Measurements from ENCODE around the gene RFC1. TPM values are rescaled to one million over a fixed set of nuclear protein-coding genes. Genes with fewer than 3 reads are reported as not detected.

RFC1 gene
- total and polyA plus RNA-seq, 9 of the 15 experiments (the other 6 are each of a cell fraction or from before 2014, with no cell fraction given), result 16.8 to 85.6 (median 45.2) TPM

GRCh38 chr4:39308611-39309010 is 57.6 kb downstream of the RFC1 start:
- no peaks in the 10 kb centered on the region for H3K9me3 ChIP-seq (replicated peaks; ENCODE audit: control insufficient read depth, insufficient read depth, low read depth, low read length)
- TF ChIP-seq HES1 (IDR thresholded peaks at IDR 0.05; ENCODE audit: low read depth), result no peak
- H3K4me1 ChIP-seq (replicated peaks in 1 of 2; ENCODE audit: control insufficient read depth in 2 of 2, insufficient read depth in 2 of 2, low read length in 2 of 2), result peaks cover 3 to 19% of the 10 kb centered on the region in 2 experiments; a peak in 4 of 5 replicates
- ChIA-PET POLR2A (interaction anchor here (0.6 to 0.7 kb wide), 2 partner anchors 18 to 87 kb away, joined by 3 to 4 read pairs; no protein-coding TSS in a partner anchor), CTCF (ENCODE audit: low intra/inter-chr PET ratio) (no interaction called here)
- H3K4me2 ChIP-seq (ENCODE audit: insufficient read depth, low read length), result no peak overlapping the region
- no TSS peak for BruUV-seq (replicated peaks)
- in situ Hi-C loops (cut with MboI), result no loop called here
- no peak overlapping the region for H3K27ac ChIP-seq (ENCODE audit: extremely low read depth, low read depth, low read length)
- WGBS (ENCODE audit: insufficient coverage, low coverage, missing lambda C conversion rate), result 91% methylated on average over 6 of the region's 6 CpGs
- FAIRE-seq (no peak), DNase-seq (ENCODE audit: extremely low read depth in 1 of 4, low spot score in 3 of 4) (no peak), ATAC-seq (no peak)
- no peak overlapping the region for H2AFZ ChIP-seq (ENCODE audit: low read depth, low read length)
- no peaks in the 10 kb centered on the region; the same call in 2 of the 3 replicates for H3K79me2 ChIP-seq (ENCODE audit: control insufficient read depth, insufficient read depth, low read length)
- no peak overlapping the region for H3K4me3 ChIP-seq
- H3K9ac ChIP-seq (ENCODE audit: insufficient read depth in 1 of 2, low read depth in 2 of 2, low read length in 2 of 2), result no peak overlapping the region
- no peaks in the 10 kb centered on the region for H3K27me3 ChIP-seq (ENCODE audit: control insufficient read depth in 2 of 2, insufficient read depth in 2 of 2, low read length in 2 of 2)
- intact Hi-C loops (cut with micrococcal nuclease), result no loop called here
- H4K20me1 ChIP-seq (replicated peaks; ENCODE audit: control insufficient read depth, insufficient read depth, low read length), result no peaks in the 10 kb centered on the region
- H3K36me3 ChIP-seq (ENCODE audit: control insufficient read depth, insufficient read depth, low read length), result peaks cover 82% of the 10 kb centered on the region
- no peaks in the 10 kb centered on the region for H3K9me1 ChIP-seq (ENCODE audit: control insufficient read depth, insufficient read depth, low read length)

DNA sequence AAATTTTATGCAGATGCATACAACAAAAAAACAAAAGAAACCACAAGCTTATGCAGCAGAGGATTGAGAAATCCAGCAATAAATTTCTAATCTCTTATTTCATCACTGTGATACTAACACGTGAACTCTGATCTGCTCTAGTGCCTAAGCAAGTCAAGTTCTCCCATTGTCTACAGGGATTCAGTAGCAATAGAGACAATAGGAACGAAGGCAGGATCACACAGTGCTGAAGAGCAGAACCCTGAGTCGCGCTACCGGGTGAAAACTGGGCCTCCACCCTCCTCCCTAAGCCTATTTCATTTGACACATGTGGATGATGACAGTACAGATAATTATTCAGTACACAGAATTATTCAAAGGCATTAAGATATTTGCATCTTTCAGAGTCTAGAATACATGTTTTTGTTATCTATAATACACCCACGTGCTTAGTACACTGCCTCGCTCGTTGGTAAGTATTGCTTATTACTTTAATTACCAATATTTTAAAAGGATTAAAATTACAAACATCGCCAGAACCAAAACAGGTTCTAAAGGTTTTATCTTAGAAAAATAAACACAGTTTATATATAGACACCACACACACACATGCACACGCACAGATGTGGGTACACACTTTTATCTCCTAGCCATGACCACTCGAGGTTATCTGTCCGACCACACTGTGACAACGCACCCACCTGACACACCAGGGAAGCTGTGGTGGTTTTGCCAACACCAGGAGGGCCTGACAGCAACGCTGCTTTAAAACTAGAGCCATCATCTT is 60.1 kb downstream of the RFC1 start:
- POLR2A ChIA-PET, result no interaction called here
- FAIRE-seq, result peak; percentile 72
- ATAC-seq, result peak; percentile 86
- Histone ChIP-seq H3K4me1 (replicated peaks in 1 of 2; ENCODE audit: control insufficient read depth in 2 of 2, insufficient read depth in 2 of 2, low read length in 2 of 2) (peaks cover 3 to 19% of the 10 kb centered on the region in 2 experiments; a peak in 4 of 5 replicates), H3K79me2 (ENCODE audit: control insufficient read depth, insufficient read depth, low read length) (no peaks in the 10 kb centered on the region; the same call in 2 of the 3 replicates), H4K20me1 (replicated peaks; ENCODE audit: control insufficient read depth, insufficient read depth, low read length) (no peaks in the 10 kb centered on the region), H3K27me3 (ENCODE audit: control insufficient read depth in 2 of 2, insufficient read depth in 2 of 2, low read length in 2 of 2) (no peaks in the 10 kb centered on the region), H3K9me1 (ENCODE audit: control insufficient read depth, insufficient read depth, low read length) (no peaks in the 10 kb centered on the region), H3K4me2 (ENCODE audit: insufficient read depth, low read length) (peak overlapping the region; percentile 42), H3K36me3 (ENCODE audit: control insufficient read depth, insufficient read depth, low read length) (peaks cover 80% of the 10 kb centered on the region), H3K9ac (ENCODE audit: insufficient read depth in 1 of 2, low read depth in 2 of 2, low read length in 2 of 2) (peak overlapping the region; percentile 9 to 53; a peak in 3 of 4 replicates), H2AFZ (ENCODE audit: low read depth, low read length) (no peak overlapping the region; the same call in 1 of the 2 replicates), H3K4me3 (no peak overlapping the region), H3K27ac (ENCODE audit: extremely low read depth, low read depth, low read length) (peak overlapping the region; percentile 29), H3K9me3 (replicated peaks; ENCODE audit: control insufficient read depth, insufficient read depth, low read depth, low read length) (no peaks in the 10 kb centered on the region)
- intact Hi-C loops (cut with micrococcal nuclease), result no loop called here
- in situ Hi-C loops (cut with MboI), result no loop called here
- peak; percentile 19 to 72 (median 36) for DNase-seq (ENCODE audit: extremely low read depth in 1 of 4, low spot score in 3 of 4)
- WGBS (ENCODE audit: insufficient coverage, low coverage, missing lambda C conversion rate), result 19% methylated on average over 14 of the region's 14 CpGs
- CTCF ChIA-PET (ENCODE audit: low intra/inter-chr PET ratio), result no interaction called here
- no TSS peak for BruUV-seq (replicated peaks)
- 0 out of 2 replicates have a peak, but pooled peaks have one; percentile 45 for TF ChIP-seq STAT5A (IDR thresholded peaks at IDR 0.05; ENCODE audit: borderline replicate concordance, low read length)
- TF ChIP-seq SAFB2 (IDR thresholded peaks at IDR 0.05; ENCODE audit: borderline replicate concordance, low read depth, low read length, severe bottlenecking), result no peak
- 0 out of 4 replicates have a peak, but pooled peaks of 1 of the 2 experiments have one; percentile 71 for TF ChIP-seq BCLAF1 (IDR thresholded peaks at IDR 0.05; ENCODE audit: borderline replicate concordance in 1 of 2, control insufficient read depth in 1 of 2, low read depth in 2 of 2, low read length in 1 of 2)
- TF ChIP-seq, protein P1, sequence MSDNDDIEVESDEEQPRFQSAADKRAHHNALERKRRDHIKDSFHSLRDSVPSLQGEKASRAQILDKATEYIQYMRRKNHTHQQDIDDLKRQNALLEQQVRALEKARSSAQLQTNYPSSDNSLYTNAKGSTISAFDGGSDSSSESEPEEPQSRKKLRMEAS (CRISPR knock-in tag; IDR thresholded peaks at IDR 0.05), result 0 out of 2 replicates have a peak, but pooled peaks have one; percentile 13
- TF ChIP-seq HNRNPH1 (optimal IDR thresholded peaks at IDR 0.05; ENCODE audit: low read depth, low read length), result no peak
